SW 1271 (cell line): ENCODE data around the gene TTC4.

ENCODE experiments used
- DNase-seq, 2 experiments: peaks; one replicate each; lab custom pipeline; 2025; lab: John Stamatoyannopoulos, UW

Gene TTC4

GRCh38 chr1:54784066-54784465 is 68.4 kb downstream of the TTC4 start:
- DNase-seq, result no peak

GRCh38 chr1:54786778-54787177 is 71.1 kb downstream of the TTC4 start:
- no peak for DNase-seq

GRCh38 chr1:54787604-54788003 is 71.9 kb downstream of the TTC4 start:
- no peak for DNase-seq

DNA sequence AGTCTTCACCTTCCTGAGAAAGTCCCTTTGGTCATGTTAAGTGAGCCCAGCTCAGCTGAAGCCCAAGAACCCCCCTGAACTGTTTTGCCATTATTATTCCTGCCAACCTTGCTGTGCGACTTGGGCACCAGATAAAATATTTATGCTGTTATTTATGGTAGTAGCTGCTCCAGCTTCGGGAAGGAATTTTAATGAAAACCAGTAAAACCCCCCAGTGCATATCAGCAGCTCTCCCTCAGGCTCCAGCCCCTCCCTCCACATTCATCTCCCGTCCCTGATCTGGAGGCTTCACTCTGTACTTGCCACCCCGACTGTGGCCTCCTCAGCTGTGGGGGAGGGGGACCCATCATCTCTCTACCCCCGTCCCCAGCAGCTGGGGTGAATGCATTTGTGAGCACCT is 72.8 kb downstream of the TTC4 start:
- no peak for DNase-seq

DNA sequence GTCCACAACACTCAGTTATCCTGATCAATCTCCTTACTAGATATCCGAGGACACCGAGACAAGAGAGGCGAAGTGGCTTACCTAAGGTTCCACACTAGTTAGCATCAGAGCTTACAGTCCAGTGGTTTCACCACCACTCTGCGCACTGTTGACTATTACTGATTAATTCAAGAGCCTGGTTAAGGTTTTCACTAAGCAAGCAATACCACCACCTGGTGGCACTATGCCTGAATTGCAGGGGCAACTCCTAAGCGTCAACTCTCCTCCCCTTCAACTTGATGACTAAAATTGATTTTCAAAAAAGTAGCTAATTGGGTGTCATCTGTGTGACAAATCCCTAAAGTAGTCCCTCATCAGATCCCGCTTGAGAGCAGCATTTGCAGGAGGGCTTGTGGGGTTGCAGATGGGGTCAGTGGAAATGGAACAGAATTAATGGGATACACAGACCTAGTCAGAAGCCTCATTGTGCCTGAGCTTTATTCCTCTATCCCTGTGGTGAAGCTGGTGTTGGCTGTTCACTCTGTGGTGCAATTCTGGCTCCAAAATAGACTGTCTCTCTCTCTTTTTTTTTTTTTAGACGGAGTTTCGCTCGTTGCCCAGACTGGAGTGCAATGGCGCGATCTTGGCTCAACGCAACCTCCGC is 76.3 kb downstream of the TTC4 start:
- DNase-seq, result no peak
